T-helper 1 cell treated with Interleukin-12 subunit alpha and Interleukin-12 subunit beta and Interleukin-4 antibody, amounts not matched to agents 30 ng/mL and 1 ng/mL, for 36 hours (primary cell): ENCODE results near the gene DDOST. TPM values are rescaled to one million over a fixed set of nuclear protein-coding genes. Genes with fewer than 3 reads are reported as not detected.

Source experiments
- total RNA-seq: library from RNA; stranded (reverse); gene quantifications from 2 replicates; pipeline ENCODE4 v1.2.3, GENCODE V29; 2022

DDOST gene
- total RNA-seq, 1 donor from 2014 or later = 181 TPM

Other genes with a start within 250 kb of the DDOST start
- 0.80 and 0.83 TPM in 2 replicates for gene CAMK2N1, start 175.2 kb downstream of the DDOST start, total RNA-seq
- 25.3 and 25.5 TPM in 2 replicates for gene MUL1, start 153.2 kb downstream of the DDOST start, total RNA-seq
- gene FAM43B, start 108.8 kb downstream of the DDOST start, total RNA-seq = not detected in 2 replicates
- gene CDA, start 72.3 kb downstream of the DDOST start, total RNA-seq = not detected in 2 replicates
- gene PINK1, start 27.9 kb downstream of the DDOST start, total RNA-seq = 4.5 and 4.8 TPM in 2 replicates
- gene KIF17, start 56.6 kb upstream of the DDOST start, total RNA-seq = not detected in 2 replicates
- 0.07 and 0.32 TPM in 2 replicates for gene SH2D5, start 71.3 kb upstream of the DDOST start, total RNA-seq
- 267 and 275 TPM in 2 replicates for gene HP1BP3, start 125.9 kb upstream of the DDOST start, total RNA-seq